Vagina (tissue), 2 donors: Measurements from ENCODE around the gene PLXNB1. TPM values are rescaled to one million over a fixed set of nuclear protein-coding genes. Genes with fewer than 3 reads are reported as not detected.

ENCODE experiments used
- DNase-seq, 2 donors: peaks; one replicate each; pipeline ENCODE4 v3.0.0-alpha.2; 2017; ENCODE audit errors: extremely low spot score in 2 of 2
- H3K27ac ChIP-seq: fragments of 200-600 bp; sonication (generic); one replicate; pipeline ENCODE4 v1.5.1; 2019
- H3K27me3 ChIP-seq: fragments of 200-600 bp; sonication (generic); one replicate; pipeline ENCODE4 v1.5.1; 2019
- H3K36me3 ChIP-seq, 2 donors: fragments of 200-600 bp; sonication (generic); one replicate each; pipeline ENCODE4 v1.5.1; 2017 to 2019
- H3K4me1 ChIP-seq: fragments of 200-600 bp; sonication (generic); one replicate; pipeline ENCODE4 v1.5.1; 2019
- H3K4me3 ChIP-seq, 2 donors: fragments of 200-600 bp; sonication (generic); 1 replicate in 1 of 2; 2 replicates in 1 of 2; pipeline ENCODE4 v1.5.1; 2016 to 2019
- H3K9me3 ChIP-seq: fragments of 200-600 bp; sonication (generic); one replicate; pipeline ENCODE4 v1.5.1; 2019
- POLR2A ChIP-seq, 2 donors: fragments of 450-650 bp; IDR thresholded peaks; one replicate each; pipeline ENCODE4 v1.6.1; 2017; ENCODE audit warnings: antibody characterized with exemption in 2 of 2, mild to moderate bottlenecking in 2 of 2, moderate library complexity in 2 of 2
- POLR2AphosphoS5 ChIP-seq, 2 donors: sonication (generic); formaldehyde crosslinking; IDR thresholded peaks; one replicate each; pipeline ENCODE4 v1.9.0; 2017; ENCODE audit warnings: antibody characterized with exemption in 2 of 2, mild to moderate bottlenecking in 2 of 2, low read depth in 1 of 2; ENCODE audit not compliant: insufficient read depth in 1 of 2
- intact Hi-C: fragments of 100-400 bp; cut with DNase I; formaldehyde crosslinking; loops from one replicate; pipeline ENCODE4 v1.15.1; 2023
- total RNA-seq: library from RNA; depleted of rRNA; stranded (reverse); fragments of >200 nt; gene quantifications from one replicate; pipeline ENCODE4 v1.2.3, GENCODE V29; 2016
- TF ChIP-seq, protein P1 (sequence below), 3 experiments: fragments of 450-650 bp in 2 of 3; fragments of 200-600 bp in 1 of 3; sonication (generic) in 1 of 3; IDR thresholded peaks; one replicate each; pipeline ENCODE4 v1.5.1; 2017 to 2019; ENCODE audit warnings: antibody characterized with exemption in 3 of 3, mild to moderate bottlenecking in 2 of 3, moderate library complexity in 2 of 3

PLXNB1 gene
- total RNA-seq, 1 donor from 2014 or later: 257 TPM

DNA sequence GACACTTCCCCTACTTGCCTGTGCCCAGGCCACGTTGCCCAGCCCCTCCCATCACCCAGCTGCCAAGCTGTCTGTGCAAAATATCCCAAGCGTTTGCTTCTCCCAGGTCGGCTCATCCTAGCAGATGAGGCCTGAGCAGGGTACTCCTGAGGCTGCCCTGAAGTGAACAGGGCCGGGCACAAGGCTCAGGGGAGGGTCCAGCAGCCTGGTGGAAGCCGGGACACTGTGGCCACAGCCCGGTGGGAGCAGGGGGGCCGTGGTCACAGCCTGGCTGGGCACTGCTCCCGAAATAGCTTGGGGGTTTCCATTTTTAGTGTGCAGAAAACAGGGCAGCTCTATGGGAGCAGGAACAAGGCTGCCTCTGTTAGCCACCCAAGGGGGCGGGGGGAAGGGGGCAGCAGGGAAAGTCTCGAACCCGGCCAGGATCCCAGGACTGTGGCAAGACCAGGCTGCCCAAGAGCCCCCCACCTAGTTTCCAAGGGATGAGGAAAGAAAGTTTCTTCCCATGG, 3.4 kb downstream of the PLXNB1 start:
- intact Hi-C loops: no loop called here
- H3K4me1 ChIP-seq: peaks cover 90% of the 10 kb centered on the region
- peak in 1 of 2 donors; percentile 18 for TF ChIP-seq POLR2AphosphoS5 (IDR thresholded peaks at IDR 0.05; ENCODE audit: insufficient read depth in 1 of 2, low read depth in 1 of 2)
- TF ChIP-seq POLR2A (IDR thresholded peaks at IDR 0.05): no peak
- TF ChIP-seq, protein P1, sequence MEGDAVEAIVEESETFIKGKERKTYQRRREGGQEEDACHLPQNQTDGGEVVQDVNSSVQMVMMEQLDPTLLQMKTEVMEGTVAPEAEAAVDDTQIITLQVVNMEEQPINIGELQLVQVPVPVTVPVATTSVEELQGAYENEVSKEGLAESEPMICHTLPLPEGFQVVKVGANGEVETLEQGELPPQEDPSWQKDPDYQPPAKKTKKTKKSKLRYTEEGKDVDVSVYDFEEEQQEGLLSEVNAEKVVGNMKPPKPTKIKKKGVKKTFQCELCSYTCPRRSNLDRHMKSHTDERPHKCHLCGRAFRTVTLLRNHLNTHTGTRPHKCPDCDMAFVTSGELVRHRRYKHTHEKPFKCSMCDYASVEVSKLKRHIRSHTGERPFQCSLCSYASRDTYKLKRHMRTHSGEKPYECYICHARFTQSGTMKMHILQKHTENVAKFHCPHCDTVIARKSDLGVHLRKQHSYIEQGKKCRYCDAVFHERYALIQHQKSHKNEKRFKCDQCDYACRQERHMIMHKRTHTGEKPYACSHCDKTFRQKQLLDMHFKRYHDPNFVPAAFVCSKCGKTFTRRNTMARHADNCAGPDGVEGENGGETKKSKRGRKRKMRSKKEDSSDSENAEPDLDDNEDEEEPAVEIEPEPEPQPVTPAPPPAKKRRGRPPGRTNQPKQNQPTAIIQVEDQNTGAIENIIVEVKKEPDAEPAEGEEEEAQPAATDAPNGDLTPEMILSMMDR (IDR thresholded peaks at IDR 0.05): no peak
- H3K36me3 ChIP-seq: peaks cover 0 to 16% of the 10 kb centered on the region in 2 donors
- H3K4me3 ChIP-seq: peak overlapping the region; percentile 79 to 97
- H3K27me3 ChIP-seq: no peaks in the 10 kb centered on the region
- H3K27ac ChIP-seq: peak overlapping the region; percentile 85
- H3K9me3 ChIP-seq: no peaks in the 10 kb centered on the region
- DNase-seq: no peak

DNA sequence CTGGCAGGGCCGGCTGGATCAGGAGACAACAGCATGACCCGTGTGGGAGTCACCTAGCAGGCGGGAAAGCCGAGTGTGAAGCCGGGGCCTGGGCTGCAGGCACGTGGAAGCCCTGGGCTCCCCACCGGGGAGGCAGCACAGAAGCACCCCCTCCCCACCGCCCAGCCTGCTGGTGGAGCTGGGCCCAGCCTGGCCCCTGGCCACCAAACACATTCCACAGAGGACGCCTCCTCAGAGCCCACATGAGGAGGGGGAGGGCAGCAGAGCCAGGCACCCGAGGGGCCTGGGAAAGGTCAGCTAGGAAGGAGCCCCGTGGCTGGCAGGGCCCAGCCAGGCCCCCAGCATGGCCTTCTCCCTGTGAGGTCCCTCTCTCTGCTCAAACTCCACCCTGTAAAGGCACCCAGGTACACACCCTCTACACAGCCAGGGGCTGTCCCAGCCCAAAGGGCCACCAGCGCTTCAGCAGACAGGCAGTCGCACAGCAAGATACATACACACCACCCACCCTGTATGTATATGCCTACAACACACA, 4.5 kb downstream of the PLXNB1 start:
- Histone ChIP-seq H3K27ac (peak overlapping the region; percentile 85), H3K4me3 (peak overlapping the region in 1 of 2 donors; percentile 97), H3K27me3 (no peaks in the 10 kb centered on the region), H3K9me3 (no peaks in the 10 kb centered on the region), H3K4me1 (peaks cover 80% of the 10 kb centered on the region), H3K36me3 (peaks cover 0 to 16% of the 10 kb centered on the region in 2 donors)
- intact Hi-C loops: no loop called here
- peak; percentile 25 to 50 for TF ChIP-seq POLR2AphosphoS5 (IDR thresholded peaks at IDR 0.05; ENCODE audit: insufficient read depth in 1 of 2, low read depth in 1 of 2)
- TF ChIP-seq, protein P1 (IDR thresholded peaks at IDR 0.05): no peak
- DNase-seq: no peak

DNA sequence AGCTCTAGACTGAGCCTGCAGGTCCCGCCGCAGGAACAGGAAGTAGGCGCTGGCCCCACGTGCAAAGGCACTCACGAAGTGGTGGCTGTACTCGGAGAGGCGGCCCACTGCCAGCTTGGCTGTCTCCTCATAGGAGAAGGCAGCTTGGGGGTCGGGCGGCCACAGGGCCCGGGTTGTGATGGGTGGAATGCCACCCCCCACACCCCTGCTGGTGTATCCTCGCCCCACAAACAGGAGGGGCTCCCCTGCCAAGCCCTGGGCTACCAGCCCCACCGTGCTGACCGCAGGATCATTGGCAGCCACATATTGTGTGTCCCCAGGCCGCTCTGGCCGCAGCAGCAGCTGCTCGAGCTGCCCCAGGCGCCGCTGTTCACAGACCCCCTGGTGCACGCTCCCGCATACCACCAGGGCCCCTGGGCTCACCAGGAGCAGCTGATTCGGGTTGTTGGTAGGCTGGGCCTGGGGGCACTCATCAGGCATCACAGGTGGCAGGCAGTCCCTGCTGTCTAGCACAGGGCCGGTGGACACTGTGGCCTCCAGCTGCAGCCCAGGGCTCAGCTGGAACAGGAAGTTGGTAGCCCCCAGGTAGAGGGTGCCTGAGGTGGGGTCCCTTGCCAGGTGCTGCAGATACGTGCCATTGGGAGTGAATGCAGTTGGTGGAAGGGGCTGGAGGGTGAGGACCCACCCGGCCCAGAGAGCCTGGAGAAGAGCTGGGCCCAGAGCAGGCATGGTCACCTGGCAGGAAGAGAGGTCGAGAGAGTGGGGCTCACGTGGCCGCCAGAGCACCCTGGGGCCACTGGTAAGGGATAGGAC, 5.8 kb downstream of the PLXNB1 start:
- Histone ChIP-seq H3K4me1 (peaks cover 73% of the 10 kb centered on the region), H3K36me3 (peaks cover 0 to 26% of the 10 kb centered on the region in 2 donors), H3K27me3 (no peaks in the 10 kb centered on the region), H3K27ac (peak overlapping the region; percentile 85), H3K9me3 (no peaks in the 10 kb centered on the region), H3K4me3 (no peak overlapping the region)
- intact Hi-C loops: no loop called here
- no peak for DNase-seq
- TF ChIP-seq POLR2A (IDR thresholded peaks at IDR 0.05) (no peak), POLR2AphosphoS5 (IDR thresholded peaks at IDR 0.05; ENCODE audit: insufficient read depth in 1 of 2, low read depth in 1 of 2) (no peak)
- TF ChIP-seq, protein P1 (IDR thresholded peaks at IDR 0.05): no peak

DNA sequence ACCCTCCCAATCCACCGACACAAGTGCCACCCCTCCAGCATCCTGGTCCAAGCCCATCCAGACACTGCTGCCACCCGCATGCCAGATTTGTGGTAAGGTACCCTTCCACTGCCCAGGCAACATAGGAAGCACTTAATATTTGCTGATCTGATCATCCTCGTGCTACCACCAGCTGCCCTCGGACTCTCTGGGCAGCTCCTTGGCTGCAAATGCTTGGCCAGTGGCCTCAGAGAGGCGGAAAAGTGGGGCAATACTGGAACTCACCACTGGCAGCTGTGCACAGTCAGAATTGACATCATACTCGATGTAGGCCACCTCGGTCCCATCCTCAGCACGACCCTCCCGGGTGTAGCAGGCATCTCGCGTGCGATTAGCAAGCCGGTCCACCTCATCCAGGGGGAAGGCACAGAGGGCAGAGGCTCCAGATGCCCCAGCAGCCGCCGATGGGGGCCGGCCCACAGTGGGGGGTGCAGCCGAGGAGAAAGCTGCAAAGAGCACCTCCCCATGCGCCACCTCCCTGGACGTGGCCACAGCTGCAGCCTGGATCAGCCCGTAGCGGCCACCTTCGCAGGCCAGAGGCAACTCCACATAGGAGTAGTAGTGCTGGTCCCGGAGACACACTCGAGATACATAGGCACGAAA, 6.5 kb downstream of the PLXNB1 start:
- H3K27me3 ChIP-seq: no peaks in the 10 kb centered on the region
- peaks cover 0 to 27% of the 10 kb centered on the region in 2 donors for H3K36me3 ChIP-seq
- peaks cover 69% of the 10 kb centered on the region for H3K4me1 ChIP-seq
- no peak for DNase-seq
- intact Hi-C loops: no loop called here
- H3K4me3 ChIP-seq: no peak overlapping the region
- no peaks in the 10 kb centered on the region for H3K9me3 ChIP-seq
- TF ChIP-seq POLR2AphosphoS5 (IDR thresholded peaks at IDR 0.05; ENCODE audit: insufficient read depth in 1 of 2, low read depth in 1 of 2): no peak
- TF ChIP-seq POLR2A (IDR thresholded peaks at IDR 0.05): no peak
- TF ChIP-seq, protein P1 (IDR thresholded peaks at IDR 0.05): no peak
- peak overlapping the region; percentile 9 for H3K27ac ChIP-seq
